GM18520 (cell line): ENCODE measurements around the gene KRT4.
"Not testable (repeated sequence)": the region's sequence is repeated elsewhere in the genome, so short reads cannot be mapped to it uniquely, and the experiment has no call there.

Experiments
- ATAC-seq: cut with Tn5 transposase; IDR thresholded peaks from one replicate; pipeline ENCODE4 v1.9.1; 2021; ENCODE audit not compliant: unreplicated experiment

Gene KRT4

DNA sequence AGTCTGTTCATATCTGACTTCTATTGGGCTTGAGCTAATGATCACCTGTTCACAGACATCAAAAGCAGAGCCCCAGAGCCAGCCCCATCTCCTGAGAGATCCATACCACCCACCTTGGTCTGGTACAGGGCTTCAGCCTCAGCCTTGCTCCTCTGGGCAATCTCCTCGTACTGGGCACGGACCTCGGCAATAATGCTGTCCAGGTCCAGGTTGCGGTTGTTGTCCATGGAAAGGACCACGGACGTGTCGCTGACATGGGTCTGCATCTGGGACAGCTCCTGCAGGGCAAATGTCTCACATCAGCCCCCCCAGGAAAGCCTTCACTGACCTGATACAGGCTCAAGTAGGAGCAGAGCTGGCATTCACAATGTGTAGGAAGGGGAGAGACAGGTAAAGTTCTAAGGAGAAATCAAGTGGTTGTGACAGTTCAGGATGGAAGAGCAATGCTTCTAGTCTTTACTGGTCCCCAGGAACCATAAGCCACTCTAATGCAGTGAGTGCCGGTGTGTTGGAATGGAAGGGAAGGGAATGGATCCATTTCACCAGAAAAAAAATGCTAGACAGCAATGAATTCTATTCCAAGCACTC, 5.2 kb downstream of the KRT4 start:
- ATAC-seq: no peak

DNA sequence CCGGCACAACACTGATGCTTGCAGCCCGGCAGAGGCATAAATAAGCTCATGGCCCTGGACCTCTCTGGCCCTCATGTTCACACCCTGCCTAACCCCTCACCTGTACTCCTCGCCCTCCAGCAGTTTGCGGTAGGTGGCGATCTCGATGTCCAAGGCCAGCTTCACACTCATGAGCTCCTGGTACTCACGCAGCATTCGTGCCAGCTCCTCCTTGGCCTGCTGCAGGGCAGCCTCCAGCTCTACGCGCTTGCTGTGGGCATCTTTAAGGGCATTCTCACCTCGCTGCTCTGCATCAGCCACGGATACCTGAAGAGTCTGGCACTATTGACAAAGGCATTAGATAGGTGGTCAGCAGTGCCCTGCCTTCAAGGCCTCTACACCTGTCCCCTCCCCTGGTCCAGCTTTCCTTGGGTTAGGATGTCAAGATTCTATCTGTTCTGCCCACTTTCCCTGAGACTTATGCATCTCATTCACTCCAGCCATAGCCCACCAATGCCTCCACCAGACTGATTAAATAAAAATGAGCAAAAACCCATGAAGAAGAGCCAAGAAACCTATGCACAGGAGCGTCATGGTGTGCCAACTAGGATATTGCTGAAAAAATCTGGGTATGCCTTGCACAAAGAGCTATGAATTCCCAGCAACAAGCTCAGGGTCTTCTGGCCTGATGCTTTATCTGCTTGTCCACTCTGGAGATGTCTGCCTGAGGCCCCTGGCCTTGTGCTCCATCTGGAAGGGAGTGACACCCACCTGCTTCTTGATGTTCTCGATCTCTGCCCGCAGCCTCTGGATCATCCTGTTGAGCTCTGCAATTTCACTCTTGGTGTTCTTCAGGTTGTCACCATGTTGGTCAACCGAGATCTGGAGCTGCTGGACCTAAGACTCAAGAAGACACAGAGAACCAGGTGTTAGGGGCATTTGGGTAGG, 6.1 kb downstream of the KRT4 start:
- ATAC-seq: no peak

DNA sequence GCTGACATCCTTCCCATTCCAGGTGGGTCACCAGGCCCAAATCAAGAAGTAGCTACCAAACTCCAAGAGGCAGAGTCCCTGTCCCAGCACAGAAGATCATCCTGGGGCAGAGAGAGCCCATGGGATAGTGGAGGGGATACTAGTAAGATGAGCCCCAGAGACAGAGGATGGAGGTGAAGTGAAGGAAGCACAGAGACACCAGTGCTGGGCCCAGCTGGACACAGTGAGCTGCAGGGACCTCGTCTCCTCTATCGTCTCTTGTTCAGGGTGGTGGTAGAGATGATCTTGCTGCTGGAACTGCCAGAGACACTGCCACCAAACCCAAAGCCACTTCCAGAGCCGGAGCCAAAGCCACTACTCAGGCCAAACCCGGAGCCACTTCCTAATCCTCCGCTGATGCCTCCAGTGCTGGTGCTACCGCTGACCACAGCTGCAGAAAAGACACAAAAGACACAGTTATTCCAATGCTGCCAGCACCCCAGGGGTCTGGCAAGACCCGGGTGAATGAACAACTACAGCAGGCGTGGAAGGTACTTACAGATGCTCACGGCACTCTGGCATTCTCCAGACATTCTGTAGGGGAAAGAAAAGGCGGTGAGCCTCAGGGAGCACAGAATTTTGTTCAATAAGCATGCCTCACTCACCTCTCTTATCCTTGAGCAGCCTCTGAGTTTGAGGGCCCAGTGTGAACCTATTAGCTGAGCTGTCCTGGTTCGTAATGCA, 6.9 kb downstream of the KRT4 start:
- no peak for ATAC-seq

DNA sequence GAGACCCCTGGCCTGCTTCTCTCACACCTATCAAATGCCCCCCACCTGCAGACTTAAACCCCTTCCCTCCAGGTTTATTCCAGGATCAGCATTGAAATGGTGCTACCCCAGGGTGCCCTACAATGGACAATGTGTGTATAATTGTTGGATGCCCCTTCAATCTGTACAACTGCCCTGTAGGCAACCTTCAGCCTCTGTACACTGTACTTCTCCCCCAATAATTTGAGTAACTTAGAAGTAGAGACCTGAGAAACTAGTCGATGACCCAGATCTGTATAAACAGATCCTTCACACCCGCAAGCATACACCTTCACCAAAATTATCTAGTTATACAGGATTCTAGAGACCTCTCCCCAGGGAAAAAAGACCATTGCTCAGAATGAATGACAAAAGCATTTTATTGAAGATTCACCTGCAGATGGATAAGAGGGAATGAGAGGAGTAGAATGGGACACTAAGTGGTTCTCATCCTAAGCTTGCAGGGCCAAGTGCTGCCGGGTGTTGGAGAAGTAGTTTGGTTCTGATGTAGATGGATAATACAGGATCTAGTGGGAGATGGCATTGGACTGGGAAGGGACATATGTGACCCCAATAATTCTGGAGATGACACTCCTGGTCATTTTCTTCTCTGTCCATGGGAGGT, 7.6 kb downstream of the KRT4 start:
- ATAC-seq: no peak

DNA sequence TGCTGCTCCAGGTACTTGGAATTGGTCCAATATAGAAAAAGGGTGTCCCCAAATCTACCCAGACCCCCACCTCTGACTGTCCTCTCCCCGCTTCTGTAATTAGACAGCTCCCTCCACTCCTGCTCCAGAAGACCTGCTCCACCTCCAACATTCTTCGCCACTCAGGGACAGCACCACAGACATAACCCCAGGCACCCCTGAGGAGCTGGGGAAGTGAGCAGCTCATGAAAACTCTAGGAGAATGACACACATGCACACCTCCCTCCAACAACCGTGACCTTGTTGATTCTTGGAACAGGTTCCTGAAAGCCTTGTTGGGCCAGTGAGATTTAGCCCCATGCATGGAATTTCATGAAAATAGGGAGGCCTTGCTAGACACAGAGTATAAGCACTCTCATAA, 8.2 kb downstream of the KRT4 start:
- no peak for ATAC-seq

DNA sequence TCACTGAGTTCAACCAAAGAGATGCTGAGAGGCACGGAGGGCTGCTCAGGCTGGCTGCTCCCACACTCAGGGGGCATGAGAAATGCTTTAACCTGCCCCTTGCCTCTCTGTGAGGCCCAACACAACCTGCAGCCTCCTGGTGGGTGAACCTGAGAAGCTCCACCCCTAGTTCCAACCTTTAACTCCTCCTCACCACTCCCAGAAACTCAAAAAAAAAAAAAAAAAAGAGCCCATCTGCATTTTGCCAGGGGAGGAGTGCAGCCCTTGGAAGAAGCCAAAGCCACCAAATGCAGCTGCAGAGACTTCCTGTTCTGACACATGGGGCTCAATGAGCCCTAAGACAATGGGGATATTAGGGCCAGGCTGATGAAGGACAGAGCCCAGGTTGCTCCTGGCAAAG, 8.9 kb downstream of the KRT4 start:
- ATAC-seq: no peak

DNA sequence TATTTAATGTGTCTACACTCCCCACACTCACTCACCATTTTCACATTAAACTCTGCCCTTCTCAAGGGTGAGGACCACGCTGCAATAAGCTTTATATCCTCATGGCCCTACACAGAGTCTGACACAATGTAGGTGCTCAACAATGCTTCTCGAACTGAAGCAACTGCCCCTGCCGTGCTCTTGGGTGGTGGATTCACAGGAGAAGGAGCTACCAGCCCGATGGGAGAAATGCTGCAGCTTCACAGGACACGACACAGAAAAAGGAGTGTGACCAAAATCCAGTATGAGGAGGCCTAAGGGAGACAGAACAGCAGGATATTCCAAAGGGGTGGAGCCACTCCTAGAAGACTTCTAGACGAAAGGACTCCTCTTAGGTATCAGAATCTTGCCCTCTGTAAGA, 11.5 kb downstream of the KRT4 start:
- no peak for ATAC-seq

DNA sequence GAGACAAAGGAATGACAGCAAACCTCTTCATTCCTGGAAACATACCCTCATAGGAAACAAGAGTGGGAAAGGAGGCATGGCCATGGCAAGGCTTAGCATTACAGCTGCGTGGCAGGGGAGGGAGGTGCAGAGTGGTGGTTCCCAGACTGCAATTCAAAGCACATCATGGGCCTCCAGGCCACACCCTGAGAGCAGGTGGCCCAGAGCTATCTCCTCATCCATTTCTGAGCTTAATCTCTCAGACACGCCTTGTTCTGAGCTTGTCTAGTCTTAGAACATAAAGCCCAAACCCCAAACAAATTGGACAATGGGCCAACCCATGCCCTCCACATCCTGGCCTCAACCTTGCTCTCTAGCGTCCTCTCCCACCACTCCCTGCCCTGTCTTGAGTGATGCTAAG, 12.1 kb downstream of the KRT4 start:
- ATAC-seq: no peak

DNA sequence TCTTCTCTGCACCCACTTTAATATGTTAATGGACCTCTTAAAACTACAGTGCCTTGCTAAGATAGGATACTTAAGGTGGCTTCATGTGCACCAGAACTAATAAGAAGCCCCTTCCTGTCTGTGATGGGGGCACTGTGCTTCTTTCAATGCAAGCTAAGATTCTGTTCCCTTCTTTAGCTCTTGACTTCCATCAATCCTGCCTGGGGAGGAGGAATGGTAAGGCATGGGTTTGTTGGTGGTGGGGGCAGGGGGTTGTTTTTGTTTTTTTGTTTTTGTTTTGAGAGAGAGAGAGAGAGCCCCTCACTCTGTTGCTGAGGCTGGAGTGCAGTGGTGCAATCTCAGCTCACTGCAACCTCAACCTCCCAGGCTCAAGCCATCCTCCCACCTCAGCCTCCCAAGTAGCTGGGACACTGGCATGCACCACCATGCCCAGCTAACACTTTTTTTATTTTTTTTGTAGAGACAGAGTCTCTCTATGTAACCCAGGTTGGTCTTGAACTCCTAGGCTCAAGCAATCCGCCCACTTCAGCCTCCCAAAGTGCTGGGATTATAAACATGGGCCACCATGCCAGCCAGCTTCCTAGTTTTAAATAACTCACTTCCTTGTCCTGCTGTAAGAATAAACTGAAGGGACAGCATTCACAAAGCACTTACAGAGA, 13.5 kb downstream of the KRT4 start:
- no peak for ATAC-seq

DNA sequence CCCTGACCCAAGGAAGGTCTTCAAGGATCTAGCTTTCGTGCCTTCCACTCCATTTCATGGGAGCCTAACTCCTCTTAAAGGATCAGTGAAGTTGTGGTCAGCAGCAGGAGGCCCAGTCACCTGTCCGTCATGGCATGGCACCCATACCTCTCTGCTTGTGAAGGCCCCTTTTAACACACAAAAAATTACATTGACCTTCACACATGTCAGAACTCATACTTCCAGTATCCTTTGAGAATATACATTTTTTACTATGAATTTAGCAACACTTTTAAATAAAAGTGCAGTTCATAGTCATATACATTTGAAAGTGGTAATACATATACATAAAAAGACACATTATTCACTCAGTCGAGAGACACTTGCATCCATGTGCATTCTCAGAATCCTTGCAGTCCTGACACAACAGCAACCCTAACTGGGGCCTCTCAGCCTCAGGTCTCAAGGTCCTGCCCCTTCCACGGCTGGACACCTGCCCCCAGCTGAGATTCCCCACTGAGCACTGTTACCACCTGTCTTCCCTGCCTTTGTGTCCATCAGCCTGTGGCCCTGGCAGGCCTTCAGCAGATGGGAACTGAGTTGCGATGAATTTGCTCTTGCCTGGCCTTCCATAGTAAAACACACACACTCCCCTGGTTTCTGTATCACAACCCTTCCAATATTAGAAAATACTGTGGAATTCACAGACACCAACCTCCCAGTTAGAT, 14.3 kb downstream of the KRT4 start:
- no peak for ATAC-seq

DNA sequence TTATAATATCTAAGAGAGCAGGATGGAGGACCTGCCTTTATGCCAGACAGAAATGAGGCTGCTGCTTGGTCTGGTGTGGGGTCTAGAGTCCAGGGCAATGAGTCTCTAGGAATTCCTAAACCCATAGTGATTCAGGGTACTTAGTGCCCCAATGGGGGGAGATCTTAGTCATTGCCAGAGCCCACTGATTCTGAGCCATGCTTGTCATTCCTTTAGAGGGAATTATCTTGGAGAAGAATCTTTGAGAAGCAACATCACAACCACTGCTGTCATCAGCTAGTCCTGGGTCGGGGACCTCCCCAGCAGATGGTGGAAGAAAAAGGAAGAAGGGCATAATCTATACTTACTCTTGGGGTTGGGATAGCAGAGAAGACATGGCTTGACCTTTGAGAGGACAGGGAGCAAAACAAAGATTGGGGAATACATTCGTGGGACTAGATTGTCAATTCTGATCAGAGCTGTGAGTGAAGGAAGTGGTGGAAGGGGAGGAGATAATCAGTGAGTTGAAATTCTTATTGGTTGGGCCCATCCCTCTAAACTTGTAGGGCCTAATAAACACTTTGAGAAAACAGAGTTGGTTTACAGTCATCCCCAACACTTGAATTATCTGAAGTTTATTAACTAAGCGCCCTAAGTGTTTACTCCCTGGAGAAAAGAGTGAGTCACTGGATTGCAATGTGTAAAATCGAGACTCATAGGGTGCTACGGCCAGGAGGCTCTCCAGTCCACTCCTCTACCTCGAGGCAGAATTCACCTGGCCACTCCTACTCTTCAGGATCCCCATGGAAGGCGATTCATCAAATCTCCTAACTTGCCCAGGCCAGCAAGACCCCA, 15.0 kb downstream of the KRT4 start:
- ATAC-seq: no peak

DNA sequence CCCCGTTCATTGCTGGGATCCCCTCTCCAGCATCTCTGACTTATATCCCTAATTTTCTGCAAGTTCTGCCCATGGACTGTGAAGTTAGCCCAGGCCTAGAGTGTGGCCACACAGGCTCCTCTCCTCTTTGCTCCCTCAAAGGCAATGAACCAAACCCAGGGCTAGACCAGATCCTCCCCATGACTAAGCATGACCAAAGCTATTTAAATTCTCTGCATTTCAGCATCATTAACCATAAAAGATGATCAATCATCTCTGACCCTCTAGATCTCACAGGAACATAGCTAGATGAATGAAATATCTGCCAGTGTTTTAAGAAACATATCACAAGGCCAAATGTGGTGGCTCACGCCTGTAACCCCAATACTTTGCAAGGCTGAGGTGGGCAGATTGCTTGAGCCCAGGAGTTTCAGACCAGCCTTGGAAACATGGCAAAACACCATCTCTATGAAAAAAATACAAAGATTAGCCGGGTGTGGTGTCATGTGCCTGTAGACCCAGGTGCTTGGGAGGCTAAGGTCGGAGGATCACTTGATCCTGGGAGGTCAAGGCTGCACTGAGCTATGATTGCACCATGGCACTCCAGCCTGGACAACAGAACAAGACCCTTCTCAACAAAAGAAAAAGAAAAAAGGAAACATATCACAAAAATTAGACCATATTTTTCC, 15.8 kb downstream of the KRT4 start:
- ATAC-seq: no peak

DNA sequence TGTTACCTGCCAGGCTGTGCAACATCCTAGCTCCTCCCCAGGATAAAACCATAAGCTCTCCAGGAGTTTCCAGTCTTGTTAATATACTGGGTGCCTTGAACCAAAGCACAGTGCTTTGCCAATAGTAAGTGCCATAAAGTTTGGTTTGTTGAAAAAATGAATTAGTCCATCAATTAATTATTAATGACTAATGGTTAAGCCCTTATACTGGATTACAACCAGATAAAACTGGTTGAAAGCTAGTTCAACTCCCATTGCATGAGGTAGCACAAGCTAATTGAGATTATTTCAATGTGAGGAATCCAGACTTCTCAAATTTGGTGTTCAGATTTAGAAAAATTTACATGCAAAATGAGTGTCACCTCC, 16.4 kb downstream of the KRT4 start:
- ATAC-seq: no peak

DNA sequence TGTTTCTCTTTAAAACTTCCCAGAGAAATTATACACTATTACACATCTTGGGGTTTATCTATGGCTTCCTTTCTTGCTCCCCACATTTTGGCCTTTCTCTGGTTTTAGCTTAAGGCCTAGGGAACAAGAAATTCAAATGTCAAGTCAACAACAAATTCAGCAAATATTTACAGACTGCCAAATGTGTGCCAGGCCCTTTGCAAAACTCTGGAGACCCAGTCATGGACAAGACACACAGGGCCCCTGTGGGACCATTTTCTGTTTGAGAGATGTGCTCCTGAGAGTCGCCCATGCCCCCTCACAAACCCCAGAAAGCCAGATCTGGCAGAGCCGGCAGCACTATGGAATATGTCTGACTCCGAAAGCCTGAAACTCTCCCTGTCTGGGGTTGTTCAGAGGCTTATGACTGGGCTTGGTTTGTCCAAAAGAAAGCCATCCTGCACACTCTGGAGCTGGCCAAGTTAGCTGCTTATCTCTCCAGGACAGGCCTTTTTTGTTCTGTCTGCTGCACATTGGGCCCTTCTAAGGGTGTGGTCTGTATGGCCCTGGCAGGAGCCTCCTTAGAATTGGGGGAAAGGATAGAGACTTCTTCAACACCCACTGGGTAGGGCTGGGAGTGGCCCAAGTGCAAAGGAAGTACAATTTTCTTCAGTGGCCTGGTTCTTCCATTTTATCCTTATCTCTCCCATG, 16.9 kb downstream of the KRT4 start:
- no peak for ATAC-seq

DNA sequence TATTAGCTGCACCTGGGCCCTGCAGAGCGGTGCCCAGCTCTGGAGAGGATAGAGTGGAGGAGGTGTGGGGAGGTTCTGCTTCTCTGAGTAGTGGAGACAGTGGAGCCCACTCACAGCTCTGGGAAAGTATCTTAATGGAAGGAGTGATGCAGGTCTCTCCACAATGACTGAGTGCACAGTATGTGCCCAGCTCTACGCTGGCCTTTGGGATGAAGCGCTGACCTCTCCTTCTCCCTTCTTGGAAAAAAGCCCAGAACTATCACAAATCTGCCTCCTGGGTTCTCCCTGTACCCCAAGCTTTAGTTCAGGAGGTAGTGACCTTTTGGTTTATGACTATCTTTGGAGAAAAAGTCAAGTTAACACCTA, 17.5 kb downstream of the KRT4 start:
- ATAC-seq: no peak

DNA sequence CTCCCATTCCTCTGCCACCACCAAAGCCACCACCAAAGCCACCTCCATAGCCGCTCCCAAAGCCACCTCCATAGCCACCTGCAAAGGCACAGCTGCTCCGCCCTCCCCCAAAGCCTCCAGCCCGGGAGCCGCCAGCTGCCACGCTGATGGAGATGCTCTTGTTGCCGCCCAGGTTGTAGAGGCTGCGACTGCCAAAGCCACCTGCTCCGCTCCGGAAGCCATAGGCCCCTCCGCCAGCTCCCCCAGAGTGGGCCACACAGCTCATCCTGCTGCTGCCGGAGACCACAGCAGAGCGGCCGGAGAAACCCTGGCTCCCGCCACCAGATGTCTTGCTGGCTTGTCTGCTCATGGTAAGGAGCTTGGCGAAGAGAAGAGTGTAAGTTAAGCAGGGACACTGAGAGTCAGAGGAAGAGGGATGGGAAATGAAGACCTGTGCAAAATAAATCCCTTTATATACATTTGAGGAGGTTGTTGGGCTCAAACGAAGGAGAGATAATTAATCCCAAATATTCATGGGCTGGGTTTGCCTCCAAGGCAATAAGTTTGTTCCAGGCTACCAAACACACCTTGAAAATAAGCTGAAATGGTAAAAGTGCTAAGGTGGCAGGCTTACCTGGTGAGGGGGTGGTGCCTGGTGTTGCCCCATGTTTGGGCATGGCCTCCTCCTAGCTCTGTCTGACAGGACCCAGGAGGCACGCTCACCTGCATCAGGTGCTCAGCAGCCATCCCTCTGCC, 18.1 kb downstream of the KRT4 start, which contains the start of gene KRT3:
TSS of gene KRT3 (minus strand) at position 424 of the 735 bp plus-strand sequence. CDS start at position 349, 75 bp downstream.
- ATAC-seq: no peak

DNA sequence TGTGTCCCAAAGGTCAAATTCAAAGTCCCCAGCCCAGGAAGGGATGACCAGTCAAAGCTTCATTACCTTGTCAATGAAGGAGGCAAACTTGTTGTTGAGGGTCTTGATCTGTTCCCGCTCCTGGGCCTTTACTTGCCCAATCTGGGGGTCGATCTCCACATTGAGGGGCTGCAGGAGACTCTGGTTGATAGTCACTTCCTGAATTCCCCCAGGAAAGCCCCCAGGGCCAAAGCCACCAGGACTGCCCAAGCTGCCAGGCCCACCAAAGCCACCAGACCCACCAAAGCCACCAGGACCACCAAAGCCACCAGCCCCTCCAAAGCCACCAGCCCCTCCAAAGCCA, 18.6 kb downstream of the KRT4 start:
- not testable (repeated sequence) for ATAC-seq
